ENCODE data around the gene PCDH10. TPM values are rescaled to one million over a fixed set of nuclear protein-coding genes. Genes with fewer than 3 reads are reported as not detected.
"Not testable (repeated sequence)": the region's sequence is repeated elsewhere in the genome, so short reads cannot be mapped to it uniquely, and the experiment has no call there.

The PCDH10 gene
- total and polyA plus RNA-seq, 8 donors = 0.45 to 0.93 (median 0.59) TPM

DNA sequence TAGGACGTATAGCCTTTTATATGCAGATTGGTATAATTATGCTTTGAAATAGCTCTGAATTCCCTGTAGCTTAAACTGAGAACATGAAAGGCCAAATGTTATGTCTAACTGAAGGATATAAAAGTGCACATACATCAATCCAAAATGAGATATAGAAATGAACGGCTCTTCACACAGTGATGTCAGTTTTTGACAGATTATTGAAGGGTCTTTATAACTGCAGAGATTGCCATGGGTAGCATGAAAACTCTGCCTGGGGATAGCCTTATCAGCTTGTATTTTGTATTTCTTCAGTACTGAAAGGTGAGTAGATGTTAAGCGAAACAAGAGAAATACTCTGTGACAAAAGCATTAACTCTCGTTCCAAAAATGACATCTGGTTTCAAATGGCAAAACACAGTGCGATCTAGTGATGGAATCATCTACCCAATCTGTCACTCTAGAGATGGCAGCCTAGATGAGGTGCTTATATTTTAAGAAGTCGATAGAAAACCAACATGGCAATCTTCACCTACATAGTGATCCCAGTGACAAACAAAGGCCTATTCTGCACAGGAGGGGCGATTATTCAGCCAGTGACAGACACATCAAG, 59.7 kb downstream of the PCDH10 start:
- ATAC-seq (no peak), DNase-seq (no peak)
- Histone ChIP-seq H3K4me1 (no peaks in the 10 kb centered on the region), H3K27ac (no peak overlapping the region), H3K9me3 (peaks cover 0 to 6% of the 10 kb centered on the region in 2 donors), H3K4me3 (no peak overlapping the region), H3K36me3 (no peaks in the 10 kb centered on the region), H3K27me3 (no peaks in the 10 kb centered on the region)
- TF ChIP-seq, protein P1, sequence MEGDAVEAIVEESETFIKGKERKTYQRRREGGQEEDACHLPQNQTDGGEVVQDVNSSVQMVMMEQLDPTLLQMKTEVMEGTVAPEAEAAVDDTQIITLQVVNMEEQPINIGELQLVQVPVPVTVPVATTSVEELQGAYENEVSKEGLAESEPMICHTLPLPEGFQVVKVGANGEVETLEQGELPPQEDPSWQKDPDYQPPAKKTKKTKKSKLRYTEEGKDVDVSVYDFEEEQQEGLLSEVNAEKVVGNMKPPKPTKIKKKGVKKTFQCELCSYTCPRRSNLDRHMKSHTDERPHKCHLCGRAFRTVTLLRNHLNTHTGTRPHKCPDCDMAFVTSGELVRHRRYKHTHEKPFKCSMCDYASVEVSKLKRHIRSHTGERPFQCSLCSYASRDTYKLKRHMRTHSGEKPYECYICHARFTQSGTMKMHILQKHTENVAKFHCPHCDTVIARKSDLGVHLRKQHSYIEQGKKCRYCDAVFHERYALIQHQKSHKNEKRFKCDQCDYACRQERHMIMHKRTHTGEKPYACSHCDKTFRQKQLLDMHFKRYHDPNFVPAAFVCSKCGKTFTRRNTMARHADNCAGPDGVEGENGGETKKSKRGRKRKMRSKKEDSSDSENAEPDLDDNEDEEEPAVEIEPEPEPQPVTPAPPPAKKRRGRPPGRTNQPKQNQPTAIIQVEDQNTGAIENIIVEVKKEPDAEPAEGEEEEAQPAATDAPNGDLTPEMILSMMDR (IDR thresholded peaks at IDR 0.05) = no peak
- intact Hi-C loops (cut with DNase I) = no loop called here

DNA sequence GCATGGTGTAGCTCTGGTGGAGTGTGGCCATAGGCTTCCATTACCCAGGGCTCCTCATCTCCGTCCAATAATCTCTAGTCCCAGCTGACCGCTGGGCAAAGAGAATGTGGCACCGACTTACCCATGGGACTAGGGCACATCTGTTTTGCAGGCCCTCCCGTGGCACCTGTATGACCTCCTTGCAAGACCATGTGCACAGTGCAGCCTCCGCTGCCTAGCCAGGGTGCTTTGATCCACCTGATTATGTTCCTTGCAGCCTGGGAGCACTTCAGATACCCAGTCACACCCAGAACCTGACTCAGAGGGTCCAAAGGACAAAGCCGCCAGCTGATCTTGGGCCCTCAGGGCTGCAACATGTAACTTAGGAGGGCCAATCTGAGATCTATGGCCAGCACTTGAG, 84.8 kb downstream of the PCDH10 start:
- Histone ChIP-seq H3K4me1 (no peaks in the 10 kb centered on the region), H3K27me3 (no peaks in the 10 kb centered on the region), H3K9me3 (no peaks in the 10 kb centered on the region), H3K36me3 (no peaks in the 10 kb centered on the region), H3K4me3 (no peak overlapping the region), H3K27ac (no peak overlapping the region)
- intact Hi-C loops (cut with DNase I) = no loop called here
- peak in 1 of 4 donors; percentile 28 for DNase-seq
- TF ChIP-seq, protein P1 (IDR thresholded peaks at IDR 0.05) = no peak
- no peak for ATAC-seq

DNA sequence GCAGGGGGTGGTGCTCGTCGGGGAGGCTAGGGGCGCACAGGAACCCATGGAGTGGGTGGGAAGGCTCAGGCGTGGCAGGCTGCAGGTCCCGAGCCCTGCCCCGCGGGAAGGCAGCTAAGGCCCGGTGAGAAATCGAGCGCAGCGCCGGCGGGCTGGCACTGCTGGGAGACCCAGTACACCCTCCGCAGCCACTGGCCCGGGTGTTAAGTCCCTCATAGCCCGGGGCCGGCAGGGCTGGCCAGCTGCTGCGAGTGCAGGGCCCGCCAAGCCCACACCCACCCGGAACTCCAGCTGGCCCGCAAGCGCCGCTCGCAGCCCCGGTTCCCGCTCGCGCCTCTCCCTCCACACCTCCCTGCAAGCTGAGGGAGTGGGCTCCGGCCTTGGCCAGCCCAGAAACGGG, 91.4 kb downstream of the PCDH10 start:
- intact Hi-C loops (cut with DNase I); DNase-seq: not testable (repeated sequence)

More for the DNA sequence above, 91.4 kb downstream of the PCDH10 start:
- not testable (repeated sequence) for ATAC-seq, H3K4me1 ChIP-seq, H3K27ac ChIP-seq, H3K9me3 ChIP-seq, H3K4me3 ChIP-seq, H3K36me3 ChIP-seq, H3K27me3 ChIP-seq
